Measurements from ENCODE around the gene DLG2. TPM values are rescaled to one million over a fixed set of nuclear protein-coding genes. Genes with fewer than 3 reads are reported as not detected.
"Not testable (repeated sequence)": the region's sequence is repeated elsewhere in the genome, so short reads cannot be mapped to it uniquely, and the experiment has no call there.

Gene DLG2
- total RNA-seq, 2 experiments from 2014 or later, result 0.85 to 1.1 TPM

- POLR2A ChIA-PET, result no interaction called here
- Mint-ChIP-seq H3K9me3 (no peaks in the 10 kb centered on the region), H3K27ac (no peak overlapping the region), H3K4me3 (no peak overlapping the region), H3K27me3 (no peaks in the 10 kb centered on the region), H3K4me1 (no peaks in the 10 kb centered on the region), H3K36me3 (ENCODE audit: low read depth) (no peaks in the 10 kb centered on the region)
- no peak for DNase-seq
- CTCF ChIA-PET, result interaction anchor here (1.0 kb wide), 1 partner anchor 16 kb away, joined by 3 read pairs; no protein-coding TSS in a partner anchor
Measured at GRCh38 chr11:84817998-84818397, 809.1 kb downstream of the DLG2 start.

- no peak overlapping the region for H3K4me3 Mint-ChIP-seq
- H3K36me3 Mint-ChIP-seq (ENCODE audit: low read depth), result no peaks in the 10 kb centered on the region
- no peak overlapping the region for H3K27ac Mint-ChIP-seq
- no peak for DNase-seq
- CTCF ChIA-PET, result no interaction called here
- no peaks in the 10 kb centered on the region for H3K4me1 Mint-ChIP-seq
- POLR2A ChIA-PET, result no interaction called here
- H3K27me3 Mint-ChIP-seq, result no peaks in the 10 kb centered on the region
- H3K9me3 Mint-ChIP-seq, result no peaks in the 10 kb centered on the region
Measured at GRCh38 chr11:84812471-84812969, 814.6 kb downstream of the DLG2 start.

GRCh38 chr11:84806354-84806753, 820.8 kb downstream of the DLG2 start:
- no peaks in the 10 kb centered on the region for H3K36me3 Mint-ChIP-seq (ENCODE audit: low read depth)
- CTCF ChIA-PET, result no interaction called here
- POLR2A ChIA-PET, result no interaction called here

GRCh38 chr11:84804041-84804440, 823.1 kb downstream of the DLG2 start:
- Mint-ChIP-seq H3K4me3 (no peak overlapping the region), H3K27ac (no peak overlapping the region), H3K36me3 (ENCODE audit: low read depth) (no peaks in the 10 kb centered on the region), H3K27me3 (no peaks in the 10 kb centered on the region), H3K4me1 (no peaks in the 10 kb centered on the region), H3K9me3 (peaks cover 8% of the 10 kb centered on the region)
- ChIA-PET POLR2A (no interaction called here), CTCF (no interaction called here)
- no peak for DNase-seq

More at GRCh38 chr11:84806354-84806753, 820.8 kb downstream of the DLG2 start:
- peaks cover 8% of the 10 kb centered on the region for H3K9me3 Mint-ChIP-seq
- DNase-seq, result no peak
- H3K27me3 Mint-ChIP-seq, result no peaks in the 10 kb centered on the region
- H3K27ac Mint-ChIP-seq, result no peak overlapping the region
- no peaks in the 10 kb centered on the region for H3K4me1 Mint-ChIP-seq
- no peak overlapping the region for H3K4me3 Mint-ChIP-seq

GRCh38 chr11:84800755-84801346, 826.3 kb downstream of the DLG2 start:
- CTCF ChIA-PET, result no interaction called here
- POLR2A ChIA-PET, result no interaction called here
- no peaks in the 10 kb centered on the region for H3K4me1 Mint-ChIP-seq
- H3K36me3 Mint-ChIP-seq (ENCODE audit: low read depth), result no peaks in the 10 kb centered on the region
- no peaks in the 10 kb centered on the region for H3K27me3 Mint-ChIP-seq
- no peak overlapping the region for H3K27ac Mint-ChIP-seq
- no peak overlapping the region for H3K4me3 Mint-ChIP-seq
- peaks cover 7% of the 10 kb centered on the region for H3K9me3 Mint-ChIP-seq
- DNase-seq, result no peak

- peaks cover 6% of the 10 kb centered on the region for H3K9me3 Mint-ChIP-seq
- no peaks in the 10 kb centered on the region for H3K36me3 Mint-ChIP-seq (ENCODE audit: low read depth)
- H3K4me3 Mint-ChIP-seq, result no peak overlapping the region
- POLR2A ChIA-PET, result no interaction called here
- no peaks in the 10 kb centered on the region for H3K4me1 Mint-ChIP-seq
- no peak overlapping the region for H3K27ac Mint-ChIP-seq
- CTCF ChIA-PET, result no interaction called here
- DNase-seq, result no peak
- no peaks in the 10 kb centered on the region for H3K27me3 Mint-ChIP-seq
Measured at GRCh38 chr11:84799112-84799511, 828.0 kb downstream of the DLG2 start.

- ChIA-PET CTCF (interaction anchor here (1.2 kb wide), 1 partner anchor 9 kb away, joined by 4 read pairs; no protein-coding TSS in a partner anchor), POLR2A (no interaction called here)
- Mint-ChIP-seq H3K27me3 (no peaks in the 10 kb centered on the region), H3K4me1 (no peaks in the 10 kb centered on the region), H3K9me3 (peaks cover 3% of the 10 kb centered on the region), H3K4me3 (no peak overlapping the region), H3K36me3 (ENCODE audit: low read depth) (no peaks in the 10 kb centered on the region), H3K27ac (no peak overlapping the region)
- no peak for DNase-seq
Measured at GRCh38 chr11:84795698-84796097, 831.4 kb downstream of the DLG2 start.

- no peaks in the 10 kb centered on the region for H3K4me1 Mint-ChIP-seq
- no peaks in the 10 kb centered on the region for H3K27me3 Mint-ChIP-seq
- H3K27ac Mint-ChIP-seq, result no peak overlapping the region
- ChIA-PET CTCF (no interaction called here), POLR2A (no interaction called here)
- H3K9me3 Mint-ChIP-seq, result peaks cover 3% of the 10 kb centered on the region
- H3K4me3 Mint-ChIP-seq, result no peak overlapping the region
- H3K36me3 Mint-ChIP-seq (ENCODE audit: low read depth), result no peaks in the 10 kb centered on the region
- DNase-seq, result no peak
Measured at GRCh38 chr11:84794663-84795443, 832.3 kb downstream of the DLG2 start.

GRCh38 chr11:84793318-84793717, 833.8 kb downstream of the DLG2 start:
- no peak overlapping the region for H3K4me3 Mint-ChIP-seq
- peaks cover 3% of the 10 kb centered on the region for H3K9me3 Mint-ChIP-seq
- H3K4me1 Mint-ChIP-seq, result no peaks in the 10 kb centered on the region
- ChIA-PET CTCF (no interaction called here), POLR2A (no interaction called here)
- H3K27ac Mint-ChIP-seq, result no peak overlapping the region
- DNase-seq, result no peak
- no peaks in the 10 kb centered on the region for H3K27me3 Mint-ChIP-seq
- H3K36me3 Mint-ChIP-seq (ENCODE audit: low read depth), result no peaks in the 10 kb centered on the region

- no peaks in the 10 kb centered on the region for H3K4me1 Mint-ChIP-seq
- ChIA-PET POLR2A (no interaction called here), CTCF (no interaction called here)
- H3K9me3 Mint-ChIP-seq, result no peaks in the 10 kb centered on the region
- H3K36me3 Mint-ChIP-seq (ENCODE audit: low read depth), result no peaks in the 10 kb centered on the region
- no peaks in the 10 kb centered on the region for H3K27me3 Mint-ChIP-seq
- no peak overlapping the region for H3K27ac Mint-ChIP-seq
- no peak overlapping the region for H3K4me3 Mint-ChIP-seq
- no peak for DNase-seq
Measured at GRCh38 chr11:84790849-84791427, 836.2 kb downstream of the DLG2 start.

- ChIA-PET CTCF (no interaction called here), POLR2A (no interaction called here)
- H3K27me3 Mint-ChIP-seq, result no peaks in the 10 kb centered on the region
- no peaks in the 10 kb centered on the region for H3K4me1 Mint-ChIP-seq
- H3K9me3 Mint-ChIP-seq, result no peaks in the 10 kb centered on the region
- H3K4me3 Mint-ChIP-seq, result no peak overlapping the region
- H3K36me3 Mint-ChIP-seq (ENCODE audit: low read depth), result no peaks in the 10 kb centered on the region
- H3K27ac Mint-ChIP-seq, result no peak overlapping the region
- DNase-seq, result no peak
Measured at GRCh38 chr11:84788220-84788619, 838.9 kb downstream of the DLG2 start.

GRCh38 chr11:84784158-84784557, 843.0 kb downstream of the DLG2 start:
- H3K27ac Mint-ChIP-seq; H3K36me3 Mint-ChIP-seq (ENCODE audit: low read depth); H3K9me3 Mint-ChIP-seq; DNase-seq; H3K27me3 Mint-ChIP-seq; H3K4me1 Mint-ChIP-seq; POLR2A ChIA-PET; H3K4me3 Mint-ChIP-seq: not testable (repeated sequence)
- CTCF ChIA-PET, result interaction anchor here (0.6 kb wide), 1 partner anchor 73 kb away, joined by 3 read pairs; no protein-coding TSS in a partner anchor

GRCh38 chr11:84780689-84781293, 846.4 kb downstream of the DLG2 start:
- DNase-seq, result no peak
- no peaks in the 10 kb centered on the region for H3K4me1 Mint-ChIP-seq
- H3K9me3 Mint-ChIP-seq, result peaks cover 6% of the 10 kb centered on the region
- H3K4me3 Mint-ChIP-seq, result no peak overlapping the region
- H3K27ac Mint-ChIP-seq, result no peak overlapping the region
- H3K27me3 Mint-ChIP-seq, result no peaks in the 10 kb centered on the region
- no peaks in the 10 kb centered on the region for H3K36me3 Mint-ChIP-seq (ENCODE audit: low read depth)
- CTCF ChIA-PET, result interaction anchor here (0.6 kb wide), 1 partner anchor 31 kb away, joined by 3 read pairs; no protein-coding TSS in a partner anchor
- POLR2A ChIA-PET, result no interaction called here
